ENCODE measurements around the gene SHISAL1.

Gene SHISAL1

DNA sequence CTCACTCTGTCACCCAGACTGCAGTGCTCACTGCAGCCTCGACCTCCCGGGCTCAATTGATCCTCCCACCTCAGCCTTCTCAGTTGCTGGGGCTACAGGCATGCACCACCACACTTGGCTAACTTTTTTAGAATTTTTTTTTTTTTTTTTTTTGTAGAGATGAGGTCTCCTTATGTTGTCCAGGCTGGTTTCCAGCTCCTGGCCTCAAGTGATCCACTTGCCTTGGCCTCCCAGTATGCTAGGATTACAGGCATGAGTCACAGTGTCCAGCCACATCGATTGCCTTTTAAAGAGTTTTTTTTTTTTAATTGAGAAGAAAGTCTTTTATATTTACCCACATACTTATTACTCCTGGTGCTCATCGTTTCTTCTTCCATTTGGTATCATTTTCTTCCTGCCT, 102.0 kb downstream of the SHISAL1 start (continued):
- TF ChIP-seq ZFP3 (CRISPR knock-in tag; IDR thresholded peaks at IDR 0.05) (no peak), ZNF8 (CRISPR knock-in tag; IDR thresholded peaks at IDR 0.05) (no peak), ARNTL (CRISPR knock-in tag; IDR thresholded peaks at IDR 0.05; ENCODE audit: borderline replicate concordance, low read depth) (no peak), ZFP30 (CRISPR knock-in tag; IDR thresholded peaks at IDR 0.05) (no peak)

DNA sequence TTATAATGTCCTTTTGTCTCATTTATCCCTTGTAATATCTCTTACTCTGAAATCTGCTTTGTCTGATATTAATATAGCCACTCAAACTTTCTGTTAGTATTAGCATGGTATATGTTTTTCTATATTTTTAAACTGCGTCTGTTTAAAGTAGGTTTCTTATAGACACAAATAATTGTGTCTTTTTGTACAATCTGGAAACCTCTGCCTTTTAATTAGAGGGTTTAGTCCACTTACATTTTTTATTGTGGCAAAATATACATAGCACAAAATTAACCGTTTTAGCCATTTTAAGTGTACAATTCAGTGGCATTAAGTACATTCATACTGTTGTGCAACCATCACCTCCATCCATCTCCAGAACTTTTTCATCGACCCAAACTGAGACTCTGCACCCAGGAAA, 103.4 kb downstream of the SHISAL1 start:
- no peak for TF ChIP-seq ZNF8 (CRISPR knock-in tag; IDR thresholded peaks at IDR 0.05)
- TF ChIP-seq, protein P1, sequence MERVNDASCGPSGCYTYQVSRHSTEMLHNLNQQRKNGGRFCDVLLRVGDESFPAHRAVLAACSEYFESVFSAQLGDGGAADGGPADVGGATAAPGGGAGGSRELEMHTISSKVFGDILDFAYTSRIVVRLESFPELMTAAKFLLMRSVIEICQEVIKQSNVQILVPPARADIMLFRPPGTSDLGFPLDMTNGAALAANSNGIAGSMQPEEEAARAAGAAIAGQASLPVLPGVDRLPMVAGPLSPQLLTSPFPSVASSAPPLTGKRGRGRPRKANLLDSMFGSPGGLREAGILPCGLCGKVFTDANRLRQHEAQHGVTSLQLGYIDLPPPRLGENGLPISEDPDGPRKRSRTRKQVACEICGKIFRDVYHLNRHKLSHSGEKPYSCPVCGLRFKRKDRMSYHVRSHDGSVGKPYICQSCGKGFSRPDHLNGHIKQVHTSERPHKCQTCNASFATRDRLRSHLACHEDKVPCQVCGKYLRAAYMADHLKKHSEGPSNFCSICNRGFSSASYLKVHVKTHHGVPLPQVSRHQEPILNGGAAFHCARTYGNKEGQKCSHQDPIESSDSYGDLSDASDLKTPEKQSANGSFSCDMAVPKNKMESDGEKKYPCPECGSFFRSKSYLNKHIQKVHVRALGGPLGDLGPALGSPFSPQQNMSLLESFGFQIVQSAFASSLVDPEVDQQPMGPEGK (CRISPR knock-in tag; IDR thresholded peaks at IDR 0.05; ENCODE audit: borderline replicate concordance) = no peak
- TF ChIP-seq CSDC2 (CRISPR knock-in tag; IDR thresholded peaks at IDR 0.05) = no peak
- TF ChIP-seq, protein P2, sequence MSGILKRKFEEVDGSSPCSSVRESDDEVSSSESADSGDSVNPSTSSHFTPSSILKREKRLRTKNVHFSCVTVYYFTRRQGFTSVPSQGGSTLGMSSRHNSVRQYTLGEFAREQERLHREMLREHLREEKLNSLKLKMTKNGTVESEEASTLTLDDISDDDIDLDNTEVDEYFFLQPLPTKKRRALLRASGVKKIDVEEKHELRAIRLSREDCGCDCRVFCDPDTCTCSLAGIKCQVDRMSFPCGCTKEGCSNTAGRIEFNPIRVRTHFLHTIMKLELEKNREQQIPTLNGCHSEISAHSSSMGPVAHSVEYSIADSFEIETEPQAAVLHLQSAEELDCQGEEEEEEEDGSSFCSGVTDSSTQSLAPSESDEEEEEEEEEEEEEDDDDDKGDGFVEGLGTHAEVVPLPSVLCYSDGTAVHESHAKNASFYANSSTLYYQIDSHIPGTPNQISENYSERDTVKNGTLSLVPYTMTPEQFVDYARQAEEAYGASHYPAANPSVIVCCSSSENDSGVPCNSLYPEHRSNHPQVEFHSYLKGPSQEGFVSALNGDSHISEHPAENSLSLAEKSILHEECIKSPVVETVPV (CRISPR knock-in tag; IDR thresholded peaks at IDR 0.05) = no peak
- no peak for TF ChIP-seq ZFP30 (CRISPR knock-in tag; IDR thresholded peaks at IDR 0.05)
- TF ChIP-seq, protein P3, sequence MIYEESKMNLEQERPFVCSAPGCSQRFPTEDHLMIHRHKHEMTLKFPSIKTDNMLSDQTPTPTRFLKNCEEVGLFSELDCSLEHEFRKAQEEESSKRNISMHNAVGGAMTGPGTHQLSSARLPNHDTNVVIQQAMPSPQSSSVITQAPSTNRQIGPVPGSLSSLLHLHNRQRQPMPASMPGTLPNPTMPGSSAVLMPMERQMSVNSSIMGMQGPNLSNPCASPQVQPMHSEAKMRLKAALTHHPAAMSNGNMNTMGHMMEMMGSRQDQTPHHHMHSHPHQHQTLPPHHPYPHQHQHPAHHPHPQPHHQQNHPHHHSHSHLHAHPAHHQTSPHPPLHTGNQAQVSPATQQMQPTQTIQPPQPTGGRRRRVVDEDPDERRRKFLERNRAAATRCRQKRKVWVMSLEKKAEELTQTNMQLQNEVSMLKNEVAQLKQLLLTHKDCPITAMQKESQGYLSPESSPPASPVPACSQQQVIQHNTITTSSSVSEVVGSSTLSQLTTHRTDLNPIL (CRISPR knock-in tag; IDR thresholded peaks at IDR 0.05; ENCODE audit: low read depth) = no peak
- TF ChIP-seq, protein P4, sequence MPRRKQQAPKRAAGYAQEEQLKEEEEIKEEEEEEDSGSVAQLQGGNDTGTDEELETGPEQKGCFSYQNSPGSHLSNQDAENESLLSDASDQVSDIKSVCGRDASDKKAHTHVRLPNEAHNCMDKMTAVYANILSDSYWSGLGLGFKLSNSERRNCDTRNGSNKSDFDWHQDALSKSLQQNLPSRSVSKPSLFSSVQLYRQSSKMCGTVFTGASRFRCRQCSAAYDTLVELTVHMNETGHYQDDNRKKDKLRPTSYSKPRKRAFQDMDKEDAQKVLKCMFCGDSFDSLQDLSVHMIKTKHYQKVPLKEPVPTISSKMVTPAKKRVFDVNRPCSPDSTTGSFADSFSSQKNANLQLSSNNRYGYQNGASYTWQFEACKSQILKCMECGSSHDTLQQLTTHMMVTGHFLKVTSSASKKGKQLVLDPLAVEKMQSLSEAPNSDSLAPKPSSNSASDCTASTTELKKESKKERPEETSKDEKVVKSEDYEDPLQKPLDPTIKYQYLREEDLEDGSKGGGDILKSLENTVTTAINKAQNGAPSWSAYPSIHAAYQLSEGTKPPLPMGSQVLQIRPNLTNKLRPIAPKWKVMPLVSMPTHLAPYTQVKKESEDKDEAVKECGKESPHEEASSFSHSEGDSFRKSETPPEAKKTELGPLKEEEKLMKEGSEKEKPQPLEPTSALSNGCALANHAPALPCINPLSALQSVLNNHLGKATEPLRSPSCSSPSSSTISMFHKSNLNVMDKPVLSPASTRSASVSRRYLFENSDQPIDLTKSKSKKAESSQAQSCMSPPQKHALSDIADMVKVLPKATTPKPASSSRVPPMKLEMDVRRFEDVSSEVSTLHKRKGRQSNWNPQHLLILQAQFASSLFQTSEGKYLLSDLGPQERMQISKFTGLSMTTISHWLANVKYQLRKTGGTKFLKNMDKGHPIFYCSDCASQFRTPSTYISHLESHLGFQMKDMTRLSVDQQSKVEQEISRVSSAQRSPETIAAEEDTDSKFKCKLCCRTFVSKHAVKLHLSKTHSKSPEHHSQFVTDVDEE (CRISPR knock-in tag; IDR thresholded peaks at IDR 0.05) = no peak
- TF ChIP-seq, protein P5, sequence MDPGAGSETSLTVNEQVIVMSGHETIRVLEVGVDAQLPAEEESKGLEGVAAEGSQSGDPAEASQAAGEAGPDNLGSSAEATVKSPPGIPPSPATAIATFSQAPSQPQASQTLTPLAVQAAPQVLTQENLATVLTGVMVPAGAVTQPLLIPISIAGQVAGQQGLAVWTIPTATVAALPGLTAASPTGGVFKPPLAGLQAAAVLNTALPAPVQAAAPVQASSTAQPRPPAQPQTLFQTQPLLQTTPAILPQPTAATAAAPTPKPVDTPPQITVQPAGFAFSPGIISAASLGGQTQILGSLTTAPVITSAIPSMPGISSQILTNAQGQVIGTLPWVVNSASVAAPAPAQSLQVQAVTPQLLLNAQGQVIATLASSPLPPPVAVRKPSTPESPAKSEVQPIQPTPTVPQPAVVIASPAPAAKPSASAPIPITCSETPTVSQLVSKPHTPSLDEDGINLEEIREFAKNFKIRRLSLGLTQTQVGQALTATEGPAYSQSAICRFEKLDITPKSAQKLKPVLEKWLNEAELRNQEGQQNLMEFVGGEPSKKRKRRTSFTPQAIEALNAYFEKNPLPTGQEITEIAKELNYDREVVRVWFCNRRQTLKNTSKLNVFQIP (CRISPR knock-in tag; IDR thresholded peaks at IDR 0.05; ENCODE audit: borderline replicate concordance, low read depth) = no peak
- ATAC-seq = no peak

DNA sequence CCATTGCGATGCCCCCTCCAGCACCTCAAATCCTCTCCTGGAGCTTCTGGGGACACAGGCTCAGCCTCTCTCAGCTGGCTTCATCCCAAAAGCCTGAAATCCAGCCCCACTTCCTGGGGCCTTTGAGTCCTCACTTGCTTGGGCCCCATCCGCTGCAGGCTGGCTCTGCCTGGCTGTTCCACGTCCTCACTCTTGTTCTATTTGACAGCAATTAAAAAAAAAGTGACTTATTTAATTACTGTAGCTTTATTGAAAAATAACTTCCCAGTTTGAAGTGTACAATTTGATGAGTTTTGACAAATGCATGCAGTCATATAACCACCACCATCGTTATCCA, 104.8 kb downstream of the SHISAL1 start:
- ATAC-seq = no peak

More for the DNA sequence above, 104.8 kb downstream of the SHISAL1 start:
- TF ChIP-seq ZFP3 (CRISPR knock-in tag; IDR thresholded peaks at IDR 0.05) (no peak), ZNF70 (CRISPR knock-in tag; IDR thresholded peaks at IDR 0.05) (no peak), TOX (CRISPR knock-in tag; IDR thresholded peaks at IDR 0.05; ENCODE audit: borderline replicate concordance) (no peak), BACH2 (CRISPR knock-in tag; IDR thresholded peaks at IDR 0.05; ENCODE audit: borderline replicate concordance) (no peak), ZNF565 (CRISPR knock-in tag; conservative IDR thresholded peaks at IDR 0.05; ENCODE audit: low read depth) (no peak), TCF4 (CRISPR knock-in tag; IDR thresholded peaks at IDR 0.05; ENCODE audit: borderline replicate concordance) (no peak), SNAI2 (CRISPR knock-in tag; IDR thresholded peaks at IDR 0.05) (no peak), RARB (CRISPR knock-in tag; IDR thresholded peaks at IDR 0.05) (no peak)
- TF ChIP-seq, protein P1 (CRISPR knock-in tag; IDR thresholded peaks at IDR 0.05; ENCODE audit: borderline replicate concordance) = no peak
- TF ChIP-seq, protein P3 (CRISPR knock-in tag; IDR thresholded peaks at IDR 0.05; ENCODE audit: low read depth) = no peak
